GM19023 (cell line): ENCODE measurements around the gene AOC3.
"Not testable (repeated sequence)": the region's sequence is repeated elsewhere in the genome, so short reads cannot be mapped to it uniquely, and the experiment has no call there.

Source experiments
- ATAC-seq: cut with Tn5 transposase; IDR thresholded peaks from one replicate; pipeline ENCODE4 v1.9.1; 2021; ENCODE audit warnings: mild to moderate bottlenecking, moderate library complexity; ENCODE audit not compliant: unreplicated experiment

Gene AOC3

DNA sequence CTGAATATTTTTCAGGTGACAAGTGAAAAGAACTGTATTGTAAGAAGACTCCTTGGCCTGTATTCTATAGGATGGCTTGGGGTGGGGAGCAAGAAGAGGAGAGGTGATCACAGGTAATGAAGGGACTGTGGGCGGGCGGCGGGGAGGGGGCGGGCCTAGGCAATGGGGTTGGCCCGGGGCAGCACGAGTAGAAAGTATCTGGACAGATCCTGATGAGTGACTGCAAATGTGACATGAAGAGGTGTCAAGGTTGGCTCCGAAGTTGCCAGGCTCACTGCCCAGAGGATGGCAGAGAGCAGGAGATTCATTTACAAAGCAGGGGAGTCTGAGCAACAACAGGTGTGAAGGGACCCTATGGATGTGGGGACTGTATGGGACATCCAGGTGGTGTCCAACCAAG is 38.8 kb downstream of the AOC3 start:
- ATAC-seq: no peak

DNA sequence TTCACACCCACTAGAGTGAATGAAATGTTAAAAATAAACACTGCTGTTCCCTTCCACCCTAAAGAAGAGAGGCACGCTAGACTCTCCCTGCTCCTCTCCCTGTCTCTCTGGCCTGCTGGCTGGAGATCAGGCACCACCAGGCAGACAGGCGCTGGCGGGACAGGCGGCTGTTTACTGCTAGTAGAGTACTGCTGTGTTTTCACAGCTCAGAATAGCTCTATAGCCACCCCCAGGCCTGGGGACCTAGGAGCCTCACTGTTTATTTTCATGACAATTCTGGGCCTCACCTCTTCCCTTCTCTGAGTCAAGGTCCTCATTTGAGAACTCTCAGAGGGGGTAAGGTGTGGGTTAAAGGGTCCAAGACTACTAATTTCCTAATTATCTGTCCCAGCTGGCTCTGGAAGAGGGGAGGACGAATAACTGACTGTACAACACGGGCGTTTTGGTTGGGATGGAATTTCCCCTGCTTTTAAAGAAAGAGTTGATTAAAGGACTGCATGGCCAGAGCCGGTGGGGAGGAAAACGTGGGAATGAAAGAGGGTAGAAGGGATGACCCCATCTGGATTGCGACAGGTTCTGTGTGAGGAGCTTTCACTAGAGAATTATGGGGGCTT is 40.6 kb downstream of the AOC3 start:
- no peak for ATAC-seq

DNA sequence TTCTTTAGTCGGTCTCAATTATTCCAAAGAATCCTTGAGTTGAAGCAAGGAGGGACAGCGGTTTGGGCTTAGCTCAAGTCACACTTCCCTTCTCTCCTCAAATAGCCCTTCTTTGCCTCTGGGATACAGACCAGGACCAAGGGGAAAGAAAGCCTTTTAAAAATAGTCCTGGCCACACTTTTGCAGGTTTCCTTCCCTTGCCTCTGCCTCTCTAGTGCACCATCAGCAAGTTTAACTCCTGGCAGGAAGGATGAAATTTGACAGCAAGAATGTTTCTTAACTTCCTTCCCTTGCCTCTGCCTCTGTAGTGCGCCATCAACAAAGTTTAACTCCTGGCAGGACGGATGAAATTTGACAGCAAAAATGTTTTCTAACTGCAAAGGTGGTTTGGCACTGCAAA is 42.4 kb downstream of the AOC3 start:
- no peak for ATAC-seq

- ATAC-seq: no peak
Observed at GRCh38 chr17:42894283-42895184, 43.5 kb downstream of the AOC3 start.

GRCh38 chr17:42895185-42895555 is 44.2 kb downstream of the AOC3 start:
- ATAC-seq: no peak

DNA sequence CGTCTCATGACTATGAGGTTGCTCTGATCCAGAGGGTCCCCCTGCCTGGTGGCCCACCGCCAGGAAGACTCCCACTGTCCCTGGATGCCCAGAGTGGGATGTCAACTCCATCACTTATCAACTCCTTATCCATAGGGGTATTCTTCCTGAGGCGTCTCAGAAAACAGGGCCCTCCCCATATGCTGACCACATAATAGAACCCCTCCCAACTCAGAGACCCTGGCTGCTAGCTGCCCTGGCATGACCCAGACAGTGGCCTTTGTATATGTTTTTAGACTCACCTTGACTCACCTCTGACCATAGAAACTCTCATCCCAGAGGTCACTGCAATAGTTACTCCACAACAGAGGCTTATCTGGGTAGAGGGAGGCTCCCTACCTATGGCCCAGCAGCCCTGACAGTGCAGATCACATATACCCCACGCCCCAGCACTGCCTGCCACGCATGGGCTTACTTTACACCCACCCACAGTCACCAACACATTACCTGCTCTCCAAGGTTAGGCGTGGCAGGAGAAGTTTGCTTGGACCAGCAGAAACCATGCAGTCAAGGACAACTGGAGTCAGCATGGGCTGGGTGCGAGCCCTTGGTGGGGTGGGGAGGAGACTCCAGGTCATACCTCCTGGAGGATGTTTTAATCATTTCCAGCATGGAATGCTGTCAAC is 47.3 kb downstream of the AOC3 start:
- no peak for ATAC-seq

DNA sequence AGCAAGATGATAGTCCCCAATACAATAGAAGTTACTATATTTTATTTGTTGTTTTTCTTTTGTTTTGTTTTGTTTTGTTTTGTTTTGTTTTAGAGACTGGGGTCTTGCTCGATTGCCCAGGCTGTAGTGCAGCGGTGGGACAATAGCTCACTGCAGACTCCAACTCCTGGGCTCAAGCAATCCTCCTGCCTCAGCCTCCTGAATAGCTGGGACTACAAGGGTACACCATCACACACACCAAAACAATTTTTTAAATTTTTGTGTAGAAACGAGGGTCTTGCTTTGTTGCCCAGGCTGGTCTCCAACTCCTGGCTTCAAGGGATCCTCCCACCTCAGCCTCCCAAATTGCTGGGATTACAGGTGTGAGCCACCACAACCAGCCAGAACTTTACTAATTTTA is 49.0 kb downstream of the AOC3 start:
- not testable (repeated sequence) for ATAC-seq

DNA sequence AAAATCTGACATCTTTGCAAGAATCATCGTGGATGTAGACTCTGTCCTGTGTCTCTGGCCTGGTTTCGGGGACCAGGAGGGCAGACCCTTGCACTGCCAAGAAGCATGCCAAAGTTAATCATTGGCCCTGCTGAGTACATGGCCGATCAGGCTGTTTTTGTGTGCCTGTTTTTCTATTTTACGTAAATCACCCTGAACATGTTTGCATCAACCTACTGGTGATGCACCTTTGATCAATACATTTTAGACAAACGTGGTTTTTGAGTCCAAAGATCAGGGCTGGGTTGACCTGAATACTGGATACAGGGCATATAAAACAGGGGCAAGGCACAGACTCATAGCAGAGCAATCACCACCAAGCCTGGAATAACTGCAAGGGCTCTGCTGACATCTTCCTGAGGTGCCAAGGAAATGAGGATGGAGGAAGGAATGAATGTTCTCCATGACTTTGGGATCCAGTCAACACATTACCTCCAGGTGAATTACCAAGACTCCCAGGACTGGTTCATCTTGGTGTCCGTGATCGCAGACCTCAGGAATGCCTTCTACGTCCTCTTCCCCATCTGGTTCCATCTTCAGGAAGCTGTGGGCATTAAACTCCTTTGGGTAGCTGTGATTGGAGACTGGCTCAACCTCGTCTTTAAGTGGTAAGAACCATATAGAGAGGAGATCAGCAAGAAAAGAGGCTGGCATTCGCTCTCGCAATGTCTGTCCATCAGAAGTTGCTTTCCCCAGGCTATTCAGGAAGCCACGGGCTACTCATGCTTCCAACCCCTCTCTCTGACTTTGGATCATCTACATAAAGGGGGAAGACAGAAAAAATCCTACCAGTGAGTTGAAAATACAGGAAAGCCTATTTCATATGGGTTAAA is 49.7 kb downstream of the AOC3 start, which contains the start of gene G6PC1:
Gene G6PC1 (plus strand): TSS at position 340 of the 872 bp plus-strand sequence. CDS start 78 bp downstream, at position 418.
- no peak for ATAC-seq

GRCh38 chr17:42901535-42902229 is 50.7 kb downstream of the AOC3 start:
- no peak for ATAC-seq

DNA sequence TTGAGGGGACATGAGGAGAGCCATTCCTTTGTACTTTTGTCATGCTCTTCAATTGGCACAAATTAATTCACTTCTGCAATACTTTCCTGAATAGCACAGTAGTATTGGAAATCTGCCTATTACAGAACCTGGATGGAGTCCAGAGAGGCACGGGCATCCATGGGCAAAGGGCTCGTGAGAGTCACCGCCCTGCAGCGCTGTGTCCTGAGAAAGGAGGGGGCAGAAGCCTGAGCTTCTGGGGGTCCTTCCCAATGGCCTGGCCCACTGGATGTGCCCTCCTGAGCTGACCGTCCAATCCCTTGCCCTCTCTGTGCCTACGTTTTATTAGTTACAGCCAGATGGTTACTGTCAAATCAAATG is 53.1 kb downstream of the AOC3 start:
- ATAC-seq: no peak

DNA sequence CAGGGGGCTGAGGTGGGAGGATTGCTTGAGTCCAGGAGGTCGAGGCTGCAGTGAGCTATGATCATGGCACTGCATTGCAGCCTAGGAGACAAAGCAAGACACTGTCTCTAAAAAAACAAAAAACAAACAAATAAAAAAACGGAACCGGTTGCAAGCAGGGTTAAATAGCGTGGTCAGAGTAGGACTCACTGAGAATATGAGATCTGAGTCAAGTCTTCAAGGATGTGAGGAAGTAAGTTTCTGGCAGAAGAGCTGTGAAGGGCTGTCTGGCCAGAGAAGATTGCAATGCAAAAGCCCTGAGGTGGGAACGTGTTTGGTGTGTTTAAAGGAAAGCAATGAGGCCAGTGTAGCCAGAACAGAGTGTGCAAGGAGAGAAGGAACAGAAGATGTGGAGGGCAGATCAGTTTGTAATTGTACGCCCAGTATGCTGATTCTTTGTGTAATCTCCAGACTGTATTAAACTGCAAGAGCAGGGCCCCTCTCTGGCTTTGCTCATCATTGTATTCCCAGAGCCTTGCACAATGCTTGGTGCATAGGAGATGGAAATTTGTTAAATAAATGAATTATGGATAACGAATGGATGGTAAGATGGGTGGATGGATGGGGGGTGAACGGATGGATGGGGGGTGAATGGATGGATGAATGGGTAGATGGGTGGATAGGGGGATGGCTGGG is 55.9 kb downstream of the AOC3 start:
- ATAC-seq: no peak
